Naive thymus-derived CD4-positive, alpha-beta T cell (primary cell): ENCODE data around the gene BIN2. TPM values are rescaled to one million over a fixed set of nuclear protein-coding genes. Genes with fewer than 3 reads are reported as not detected.
"Not testable (repeated sequence)": the region's sequence is repeated elsewhere in the genome, so short reads cannot be mapped to it uniquely, and the experiment has no call there.

Experiments used
- ATAC-seq: fragments of 150-1000 bp; cut with Tn5 transposase; 2 replicates; pipeline ENCODE4 v1.10.0; 2021; ENCODE audit warnings: mild to moderate bottlenecking, moderate library complexity
- CTCF ChIA-PET: fragments of 350-600 bp; sonication (Branson Sonifier 250); formaldehyde crosslinking; loops from one replicate; lab custom pipeline; 2021; ENCODE audit warnings: antibody characterized with exemption; lab: Charles Lee
- POLR2A ChIA-PET: fragments of 350-600 bp; sonication (Branson Sonifier 250); formaldehyde crosslinking; loops from one replicate; lab custom pipeline; 2021; ENCODE audit warnings: antibody characterized with exemption, inconsistent platforms; lab: Charles Lee
- DNase-seq, 9 donors: peaks; one replicate each; pipeline versions ENCODE4 v3.0.0 to v3.0.0-alpha.2; 2020 to 2022; ENCODE audit warnings: mixed read lengths in 1 of 9
- H3K27ac ChIP-seq: one replicate; pipeline ENCODE4 v1.7.0; 2013; ENCODE audit warnings: mild to moderate bottlenecking, low read depth, low read length, moderate library complexity
- H3K27me3 ChIP-seq, 2 donors: one replicate each; pipeline ENCODE4 v1.7.0; 2013; ENCODE audit warnings: low read length in 2 of 2, mild to moderate bottlenecking in 2 of 2, moderate library complexity in 2 of 2; ENCODE audit not compliant: control insufficient read depth in 2 of 2, insufficient read depth in 2 of 2
- H3K36me3 ChIP-seq, 3 experiments: 1 replicate in 2 of 3; 2 replicates in 1 of 3; pipeline ENCODE4 v1.7.0; 2013; ENCODE audit warnings: low read length in 3 of 3, mild to moderate bottlenecking in 3 of 3, moderate library complexity in 1 of 3; ENCODE audit not compliant: insufficient read depth in 3 of 3, control insufficient read depth in 2 of 3
- H3K4me1 ChIP-seq, 2 donors: one replicate each; pipeline ENCODE4 v1.7.0; 2013; ENCODE audit warnings: low read length in 2 of 2, mild to moderate bottlenecking in 2 of 2, moderate library complexity in 1 of 2; ENCODE audit not compliant: control insufficient read depth in 2 of 2, insufficient read depth in 2 of 2
- H3K4me3 ChIP-seq: 2 replicates; pipeline ENCODE4 v1.7.0; 2013; ENCODE audit warnings: mild to moderate bottlenecking, low read length
- H3K9me3 ChIP-seq, 3 experiments: 1 replicate in 2 of 3; 2 replicates in 1 of 3; pipeline ENCODE4 v1.7.0; 2013; ENCODE audit warnings: low read length in 3 of 3; ENCODE audit not compliant: control insufficient read depth in 2 of 3
- H3K27ac Mint-ChIP-seq, 9 donors: one replicate each; pipeline ENCODE4 v1.8.0; 2020 to 2022; ENCODE audit warnings: mixed read lengths in 9 of 9, mild to moderate bottlenecking in 8 of 9, moderate library complexity in 5 of 9, inconsistent platforms in 2 of 9
- H3K27me3 Mint-ChIP-seq, 5 donors: one replicate each; pipeline ENCODE4 v1.8.0; 2021 to 2022; ENCODE audit warnings: mixed read lengths in 5 of 5, mild to moderate bottlenecking in 1 of 5
- H3K36me3 Mint-ChIP-seq, 5 donors: one replicate each; pipeline ENCODE4 v1.8.0; 2020 to 2022; ENCODE audit warnings: mixed read lengths in 5 of 5, mild to moderate bottlenecking in 3 of 5, inconsistent platforms in 1 of 5
- H3K4me1 Mint-ChIP-seq, 7 donors: one replicate each; pipeline ENCODE4 v1.8.0; 2020 to 2022; ENCODE audit warnings: mixed read lengths in 7 of 7, mild to moderate bottlenecking in 3 of 7, inconsistent platforms in 1 of 7
- H3K4me3 Mint-ChIP-seq, 10 donors: one replicate each; pipeline ENCODE4 v1.8.0; 2020 to 2022; ENCODE audit warnings: mild to moderate bottlenecking in 10 of 10, mixed read lengths in 10 of 10, moderate library complexity in 6 of 10, inconsistent platforms in 2 of 10
- H3K9me3 Mint-ChIP-seq, 11 donors: one replicate each; pipeline ENCODE4 v1.8.0; 2020 to 2022; ENCODE audit warnings: mixed read lengths in 11 of 11, mild to moderate bottlenecking in 4 of 11, inconsistent platforms in 1 of 11, moderate library complexity in 1 of 11
- intact Hi-C, 2 donors: fragments of 100-400 bp; cut with micrococcal nuclease; formaldehyde crosslinking; loops; one replicate each; pipeline ENCODE4 v1.15.1; 2023
- polyA plus RNA-seq, 2 donors: library from polyadenylated mRNA; unstranded; fragments of 300-500 nt; fragmentation: Illumina TruSeq; gene quantifications; one replicate each; pipeline ENCODE4 v1.2.3, GENCODE V29; 2021
- total RNA-seq, 6 experiments: library from RNA in 5 of 6; stranded (reverse) in 5 of 6; gene quantifications; 1 replicate in 5 of 6; 2 replicates in 1 of 6; pipeline ENCODE4 v1.2.3 and lab custom pipeline; 2021 to 2026

BIN2 gene
- total and polyA plus RNA-seq, 7 experiments from 2014 or later, result 159 to 290 (median 249) TPM

GRCh38 chr12:51281202-51281924, 42.6 kb downstream of the BIN2 start:
- ATAC-seq (no peak), DNase-seq (no peak)
- peaks cover 0 to 21% (median 10%) of the 10 kb centered on the region in 5 donors for H3K36me3 Mint-ChIP-seq
- H3K27ac Mint-ChIP-seq, result peak overlapping the region in 7 of 9 donors; percentile 29 to 72 (median 53)
- no peak overlapping the region for H3K4me3 ChIP-seq
- no peaks in the 10 kb centered on the region for H3K27me3 Mint-ChIP-seq
- H3K4me3 Mint-ChIP-seq, result no peak overlapping the region
- no peaks in the 10 kb centered on the region for H3K4me1 ChIP-seq
- H3K36me3 ChIP-seq, result peaks cover 12 to 49% (median 15%) of the 10 kb centered on the region in 3 experiments
- H3K27me3 ChIP-seq, result no peaks in the 10 kb centered on the region
- peaks cover 0 to 5% (median 2%) of the 10 kb centered on the region in 7 donors for H3K4me1 Mint-ChIP-seq
- ChIA-PET CTCF (interaction anchor here (0.6 to 1.7 kb wide), 2 partner anchors 16 to 54 kb away, joined by 3 to 4 read pairs; no protein-coding TSS in a partner anchor), POLR2A (interaction anchor here (0.6 to 2.5 kb wide), 5 partner anchors 11 to 161 kb away, joined by 3 to 8 read pairs (median 3); partner anchors contain the start of gene SMAGP)
- no peaks in the 10 kb centered on the region for H3K9me3 ChIP-seq
- H3K9me3 Mint-ChIP-seq, result no peaks in the 10 kb centered on the region
- intact Hi-C loops, result no loop called here
- H3K27ac ChIP-seq, result no peak overlapping the region

DNA sequence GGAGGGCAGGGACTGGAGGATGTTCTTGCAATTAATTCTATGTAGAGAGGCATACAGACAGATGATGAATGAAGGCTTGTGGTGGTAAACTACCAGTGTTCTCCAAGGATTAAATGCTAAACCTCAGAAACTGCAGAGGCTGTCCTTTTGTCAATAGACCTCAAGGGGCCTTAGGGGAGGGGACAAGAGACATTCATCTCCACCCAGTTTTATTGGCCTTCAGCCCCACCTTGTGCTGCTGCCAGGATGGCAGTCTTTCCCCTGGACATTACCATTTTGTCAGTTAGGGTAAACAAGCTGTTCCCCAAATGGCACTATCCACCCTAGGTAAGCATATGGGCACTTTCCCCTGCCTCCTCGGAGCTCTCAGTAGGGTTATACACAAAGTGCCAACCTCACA, 48.9 kb downstream of the BIN2 start:
- Histone ChIP-seq H3K27ac (no peak overlapping the region), H3K36me3 (peaks cover 0 to 2% (median 0%) of the 10 kb centered on the region in 3 experiments), H3K4me1 (peaks cover 0 to 7% of the 10 kb centered on the region in 2 donors), H3K9me3 (no peaks in the 10 kb centered on the region), H3K4me3 (no peak overlapping the region), H3K27me3 (no peaks in the 10 kb centered on the region)
- Mint-ChIP-seq H3K27ac (peak overlapping the region in 1 of 9 donors; percentile 51), H3K4me1 (peaks cover 10 to 13% (median 10%) of the 10 kb centered on the region in 7 donors), H3K36me3 (peaks cover 0 to 3% (median 0%) of the 10 kb centered on the region in 5 donors), H3K9me3 (no peaks in the 10 kb centered on the region), H3K27me3 (peaks cover 0 to 21% (median 0%) of the 10 kb centered on the region in 5 donors), H3K4me3 (no peak overlapping the region)
- intact Hi-C loops, result no loop called here
- DNase-seq, result no peak
- POLR2A ChIA-PET, result interaction anchor here (0.6 to 0.9 kb wide), 2 partner anchors 19 to 26 kb away, joined by 3 to 4 read pairs; no protein-coding TSS in a partner anchor
- no peak for ATAC-seq
- CTCF ChIA-PET, result interaction anchor here (5.1 kb wide), 1 partner anchor 66 kb away, joined by 18 read pairs; no protein-coding TSS in a partner anchor

GRCh38 chr12:51272810-51273209, 51.2 kb downstream of the BIN2 start:
- peak overlapping the region in 1 of 10 donors; percentile 63 for H3K4me3 Mint-ChIP-seq
- CTCF ChIA-PET, result interaction anchor here (0.6 kb wide), 1 partner anchor 9 kb away, joined by 3 read pairs; no protein-coding TSS in a partner anchor
- H3K27me3 ChIP-seq, H3K9me3 ChIP-seq, H3K36me3 Mint-ChIP-seq, POLR2A ChIA-PET, DNase-seq, H3K4me3 ChIP-seq, ATAC-seq, H3K36me3 ChIP-seq, H3K9me3 Mint-ChIP-seq, H3K27ac ChIP-seq, intact Hi-C loops: not testable (repeated sequence)
- peaks cover 0 to 32% (median 0%) of the 10 kb centered on the region in 5 donors for H3K27me3 Mint-ChIP-seq
- peaks cover 17 to 23% (median 20%) of the 10 kb centered on the region in 7 donors for H3K4me1 Mint-ChIP-seq
- peak overlapping the region in 1 of 9 donors; percentile 28 for H3K27ac Mint-ChIP-seq
- H3K4me1 ChIP-seq, result peaks cover 4 to 16% of the 10 kb centered on the region in 2 donors

- Histone ChIP-seq H3K4me3 (peak overlapping the region; percentile 57), H3K27ac (peak overlapping the region; percentile 62), H3K4me1 (peaks cover 4 to 16% of the 10 kb centered on the region in 2 donors), H3K9me3 (no peaks in the 10 kb centered on the region), H3K36me3 (peaks cover 0 to 3% (median 0%) of the 10 kb centered on the region in 3 experiments), H3K27me3 (no peaks in the 10 kb centered on the region)
- Mint-ChIP-seq H3K4me3 (peak overlapping the region; percentile 90 to 98 (median 94)), H3K4me1 (peaks cover 17 to 25% (median 20%) of the 10 kb centered on the region in 7 donors), H3K27me3 (peaks cover 0 to 34% (median 0%) of the 10 kb centered on the region in 5 donors), H3K27ac (peak overlapping the region; percentile 5 to 91 (median 80)), H3K36me3 (peaks cover 0 to 2% (median 0%) of the 10 kb centered on the region in 5 donors), H3K9me3 (no peaks in the 10 kb centered on the region)
- intact Hi-C loops, result no loop called here
- ATAC-seq (no peak), DNase-seq (peak in 1 of 9 donors; percentile 4)
- ChIA-PET POLR2A (interaction anchor here (0.8 to 4.4 kb wide), 10 partner anchors 10 to 82 kb away, joined by 3 to 43 read pairs (median 3); partner anchors contain the start of genes BIN2, DAZAP2 and POU6F1), CTCF (interaction anchor here (0.7 to 2.7 kb wide), 8 partner anchors 37 to 1432 kb away, joined by 3 to 62 read pairs (median 4); no protein-coding TSS in a partner anchor)
Observed at GRCh38 chr12:51270951-51271518, 52.9 kb downstream of the BIN2 start.

- ATAC-seq (peak; percentile 68), DNase-seq (peak; percentile 13 to 62 (median 36))
- H3K27me3 ChIP-seq, result no peaks in the 10 kb centered on the region
- peak within 1 kb of the TSS; percentile 55 to 96 (median 90) for H3K27ac Mint-ChIP-seq
- peaks cover 0 to 3% (median 0%) of the 10 kb centered on the region in 3 experiments for H3K36me3 ChIP-seq
- H3K4me3 ChIP-seq, result peak within 1 kb of the TSS; percentile 57
- POLR2A ChIA-PET, result interaction anchor here (0.6 to 4.4 kb wide), 15 partner anchors 11 to 82 kb away, joined by 3 to 43 read pairs (median 3); partner anchors contain the start of genes BIN2, DAZAP2 and POU6F1
- H3K4me1 Mint-ChIP-seq, result peaks cover 19 to 29% (median 24%) of the 10 kb centered on the region in 7 donors
- peak within 1 kb of the TSS; percentile 90 to 98 (median 94) for H3K4me3 Mint-ChIP-seq
- intact Hi-C loops, result no loop called here
- peaks cover 5 to 20% of the 10 kb centered on the region in 2 donors for H3K4me1 ChIP-seq
- peaks cover 0 to 34% (median 0%) of the 10 kb centered on the region in 5 donors for H3K27me3 Mint-ChIP-seq
- CTCF ChIA-PET, result interaction anchor here (0.7 to 2.7 kb wide), 11 partner anchors 9 to 1433 kb away, joined by 3 to 62 read pairs (median 4); no protein-coding TSS in a partner anchor
- peak within 1 kb of the TSS; percentile 62 for H3K27ac ChIP-seq
- peaks cover 0 to 3% (median 0%) of the 10 kb centered on the region in 11 donors for H3K9me3 Mint-ChIP-seq
- H3K9me3 ChIP-seq, result no peaks in the 10 kb centered on the region
- H3K36me3 Mint-ChIP-seq, result peaks cover 0 to 4% (median 4%) of the 10 kb centered on the region in 5 donors
Observed at GRCh38 chr12:51270067-51270950, 53.7 kb downstream of the BIN2 start, which contains the start of gene SMAGP. Gene SMAGP, minus strand, starts transcription at chr12:51270415. Its CDS starts 1,137 bp downstream, at chr12:51269278.
